Keratinocyte (primary cell): ENCODE results near the gene PHACTR1.

Experiments used
- EZH2 ChIP-seq: IDR thresholded peaks from one replicate; pipeline ENCODE4 v1.6.1; 2012; ENCODE audit warnings: inconsistent platforms, mild to moderate bottlenecking, low read length, moderate library complexity
- TF ChIP-seq, protein P1 (sequence below), 3 experiments: IDR thresholded peaks in 1 of 3; conservative IDR thresholded peaks in 1 of 3; optimal IDR thresholded peaks in 1 of 3; 2 replicates in 2 of 3; 3 replicates in 1 of 3; pipeline versions ENCODE3 to v1.5.1; 2011; ENCODE audit warnings: low read length in 3 of 3, mild to moderate bottlenecking in 3 of 3, moderate library complexity in 2 of 3, control low read depth in 1 of 3, inconsistent platforms in 1 of 3; ENCODE audit not compliant: insufficient read depth in 2 of 3; ENCODE audit errors: extremely low read depth in 1 of 3

GRCh38 chr6:13212096-13212495, 495.5 kb downstream of the PHACTR1 start:
- TF ChIP-seq, protein P1, sequence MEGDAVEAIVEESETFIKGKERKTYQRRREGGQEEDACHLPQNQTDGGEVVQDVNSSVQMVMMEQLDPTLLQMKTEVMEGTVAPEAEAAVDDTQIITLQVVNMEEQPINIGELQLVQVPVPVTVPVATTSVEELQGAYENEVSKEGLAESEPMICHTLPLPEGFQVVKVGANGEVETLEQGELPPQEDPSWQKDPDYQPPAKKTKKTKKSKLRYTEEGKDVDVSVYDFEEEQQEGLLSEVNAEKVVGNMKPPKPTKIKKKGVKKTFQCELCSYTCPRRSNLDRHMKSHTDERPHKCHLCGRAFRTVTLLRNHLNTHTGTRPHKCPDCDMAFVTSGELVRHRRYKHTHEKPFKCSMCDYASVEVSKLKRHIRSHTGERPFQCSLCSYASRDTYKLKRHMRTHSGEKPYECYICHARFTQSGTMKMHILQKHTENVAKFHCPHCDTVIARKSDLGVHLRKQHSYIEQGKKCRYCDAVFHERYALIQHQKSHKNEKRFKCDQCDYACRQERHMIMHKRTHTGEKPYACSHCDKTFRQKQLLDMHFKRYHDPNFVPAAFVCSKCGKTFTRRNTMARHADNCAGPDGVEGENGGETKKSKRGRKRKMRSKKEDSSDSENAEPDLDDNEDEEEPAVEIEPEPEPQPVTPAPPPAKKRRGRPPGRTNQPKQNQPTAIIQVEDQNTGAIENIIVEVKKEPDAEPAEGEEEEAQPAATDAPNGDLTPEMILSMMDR (optimal IDR thresholded peaks at IDR 0.05 in 1 of 3, IDR thresholded peaks at IDR 0.05 in 1 of 3, conservative IDR thresholded peaks at IDR 0.05 in 1 of 3; ENCODE audit: extremely low read depth in 1 of 3, insufficient read depth in 2 of 3, low read length in 3 of 3), result no peak
- TF ChIP-seq EZH2, result no peak
